ENCODE measurements around the gene ITGB2. TPM values are rescaled to one million over a fixed set of nuclear protein-coding genes. Genes with fewer than 3 reads are reported as not detected.

The ITGB2 gene
- total RNA-seq, 1 experiment from 2014 or later, result 6.0 TPM

GRCh38 chr21:44867999-44868700 lies 52.5 kb downstream of the ITGB2 start:
- no peak for TF ChIP-seq CTCF (conservative IDR thresholded peaks at IDR 0.05)
- no peak for TF ChIP-seq EZH2 (IDR thresholded peaks at IDR 0.05; ENCODE audit: low read depth)
- H3K27ac ChIP-seq, result no peak overlapping the region
- no peak for DNase-seq
- no peak overlapping the region for H3K4me3 ChIP-seq
- peaks cover 55% of the 10 kb centered on the region for H3K4me1 ChIP-seq (replicated peaks; ENCODE audit: insufficient read depth)
- H4K20me1 ChIP-seq (ENCODE audit: insufficient read depth), result peaks cover 46% of the 10 kb centered on the region
- peaks cover 45% of the 10 kb centered on the region for H3F3A ChIP-seq (ENCODE audit: insufficient read depth, low read depth)
- no peaks in the 10 kb centered on the region for H3K9me2 ChIP-seq (ENCODE audit: insufficient read depth)
- H3K79me2 ChIP-seq (ENCODE audit: low read depth), result peaks cover 94% of the 10 kb centered on the region
- H3K36me3 ChIP-seq (ENCODE audit: low read depth), result peaks cover 20% of the 10 kb centered on the region
- BruUV-seq (replicated peaks), result no TSS peak
- POLR2A ChIA-PET (ENCODE audit: unreplicated experiment), result no interaction called here
- H2AFZ ChIP-seq, result no peak overlapping the region
- H3K9me3 ChIP-seq (ENCODE audit: insufficient read depth, low read depth), result no peaks in the 10 kb centered on the region
- no peaks in the 10 kb centered on the region for H3K27me3 ChIP-seq (ENCODE audit: insufficient read depth, low read depth)
- CTCF ChIA-PET, result no interaction called here
- intact Hi-C loops (cut with micrococcal nuclease; ENCODE audit: unreplicated experiment), result no loop called here
- H3K4me2 ChIP-seq, result peak overlapping the region; percentile 97

GRCh38 chr21:44867464-44867863 lies 53.2 kb downstream of the ITGB2 start:
- no peaks in the 10 kb centered on the region for H3K9me3 ChIP-seq (ENCODE audit: insufficient read depth, low read depth)
- peaks cover 55% of the 10 kb centered on the region for H3K4me1 ChIP-seq (replicated peaks; ENCODE audit: insufficient read depth)
- CTCF ChIA-PET, result no interaction called here
- TF ChIP-seq CTCF (conservative IDR thresholded peaks at IDR 0.05) (no peak), EZH2 (IDR thresholded peaks at IDR 0.05; ENCODE audit: low read depth) (no peak)
- intact Hi-C loops (cut with micrococcal nuclease; ENCODE audit: unreplicated experiment), result no loop called here
- H3K36me3 ChIP-seq (ENCODE audit: low read depth), result peaks cover 20% of the 10 kb centered on the region
- H3K27me3 ChIP-seq (ENCODE audit: insufficient read depth, low read depth), result no peaks in the 10 kb centered on the region
- BruUV-seq (replicated peaks), result no TSS peak
- H3K27ac ChIP-seq, result no peak overlapping the region
- POLR2A ChIA-PET (ENCODE audit: unreplicated experiment), result no interaction called here
- peaks cover 42% of the 10 kb centered on the region for H3F3A ChIP-seq (ENCODE audit: insufficient read depth, low read depth)
- peaks cover 91% of the 10 kb centered on the region for H3K79me2 ChIP-seq (ENCODE audit: low read depth)
- H3K9me2 ChIP-seq (ENCODE audit: insufficient read depth), result no peaks in the 10 kb centered on the region
- H3K4me3 ChIP-seq, result no peak overlapping the region
- H2AFZ ChIP-seq, result no peak overlapping the region
- peaks cover 50% of the 10 kb centered on the region for H4K20me1 ChIP-seq (ENCODE audit: insufficient read depth)
- DNase-seq, result no peak
- H3K4me2 ChIP-seq, result no peak overlapping the region

GRCh38 chr21:44866780-44867179 lies 53.9 kb downstream of the ITGB2 start:
- Histone ChIP-seq H2AFZ (no peak overlapping the region), H3K4me3 (no peak overlapping the region), H3K4me1 (replicated peaks; ENCODE audit: insufficient read depth) (peaks cover 51% of the 10 kb centered on the region), H3K27ac (no peak overlapping the region), H3F3A (ENCODE audit: insufficient read depth, low read depth) (peaks cover 36% of the 10 kb centered on the region), H4K20me1 (ENCODE audit: insufficient read depth) (peaks cover 52% of the 10 kb centered on the region), H3K79me2 (ENCODE audit: low read depth) (peaks cover 91% of the 10 kb centered on the region), H3K9me3 (ENCODE audit: insufficient read depth, low read depth) (no peaks in the 10 kb centered on the region), H3K27me3 (ENCODE audit: insufficient read depth, low read depth) (no peaks in the 10 kb centered on the region), H3K36me3 (ENCODE audit: low read depth) (peaks cover 20% of the 10 kb centered on the region), H3K4me2 (0 out of 2 replicates have a peak overlapping the region, but pooled peaks have one; percentile 9), H3K9me2 (ENCODE audit: insufficient read depth) (no peaks in the 10 kb centered on the region)
- intact Hi-C loops (cut with micrococcal nuclease; ENCODE audit: unreplicated experiment), result no loop called here
- POLR2A ChIA-PET (ENCODE audit: unreplicated experiment), result no interaction called here
- TF ChIP-seq CTCF (conservative IDR thresholded peaks at IDR 0.05) (no peak), EZH2 (IDR thresholded peaks at IDR 0.05; ENCODE audit: low read depth) (no peak)
- no peak for DNase-seq
- CTCF ChIA-PET, result no interaction called here
- BruUV-seq (replicated peaks), result no TSS peak
